HK-2 (cell line): ENCODE measurements around the gene EHBP1.

Experiments
- DNase-seq: peaks from one replicate; pipeline ENCODE4 v3.0.0-alpha.2; 2018; ENCODE audit not compliant: unreplicated experiment

The EHBP1 gene

DNA sequence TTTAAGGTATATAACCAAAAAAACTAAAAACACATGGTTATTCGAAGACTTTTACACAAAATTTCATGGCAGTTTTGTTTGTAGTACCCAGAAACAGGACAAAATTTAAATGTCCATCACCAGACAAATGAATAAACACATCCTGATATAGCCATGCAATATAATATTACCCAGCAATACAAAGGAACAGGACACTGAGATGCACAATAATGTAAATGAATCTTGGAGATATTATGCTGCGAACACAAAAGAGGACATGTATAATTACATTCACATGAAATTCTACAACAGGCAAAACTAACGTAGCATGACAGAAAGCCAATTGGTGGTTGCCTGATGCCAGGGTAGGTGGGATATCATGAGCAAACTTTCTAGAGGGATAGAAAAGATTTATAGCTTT is 252.7 kb downstream of the EHBP1 start:
- no peak for DNase-seq

DNA sequence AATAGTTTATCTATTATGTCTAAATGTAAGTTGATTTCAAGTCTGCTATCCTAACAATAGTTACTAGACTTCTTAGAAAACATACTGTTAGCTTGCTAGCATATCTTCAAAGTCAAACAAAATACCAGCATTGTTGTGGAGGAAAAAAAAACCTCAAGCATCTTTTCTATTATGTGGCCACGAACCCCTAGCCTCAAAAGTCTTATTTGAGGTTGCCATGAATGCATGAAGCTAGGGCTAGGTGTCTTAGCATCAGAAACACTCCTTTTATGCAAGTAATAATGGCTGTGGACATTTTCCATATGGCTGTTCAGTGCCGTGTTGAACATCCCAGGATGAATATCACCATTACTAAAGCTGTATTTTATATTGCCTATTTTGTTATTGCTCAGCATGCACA is 258.5 kb downstream of the EHBP1 start:
- no peak for DNase-seq

DNA sequence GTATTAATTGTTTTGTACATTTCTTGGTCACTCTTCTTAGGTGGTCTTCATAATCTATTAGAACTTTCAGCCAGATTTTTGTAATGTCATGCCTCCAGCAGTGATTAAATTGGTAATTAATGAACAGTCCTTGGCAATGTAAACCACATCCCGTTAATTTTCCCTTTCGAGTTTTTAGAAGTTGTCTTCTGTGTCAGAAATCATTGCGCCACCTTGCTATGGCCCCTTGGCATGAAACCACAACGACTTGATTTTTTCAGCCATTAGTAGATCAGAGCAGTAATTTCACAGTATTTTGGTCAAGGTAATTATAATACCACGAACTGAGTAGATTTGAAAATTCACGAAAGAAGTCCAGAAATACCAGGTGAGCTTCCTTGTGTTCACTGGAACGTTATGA is 259.2 kb downstream of the EHBP1 start:
- no peak for DNase-seq

DNA sequence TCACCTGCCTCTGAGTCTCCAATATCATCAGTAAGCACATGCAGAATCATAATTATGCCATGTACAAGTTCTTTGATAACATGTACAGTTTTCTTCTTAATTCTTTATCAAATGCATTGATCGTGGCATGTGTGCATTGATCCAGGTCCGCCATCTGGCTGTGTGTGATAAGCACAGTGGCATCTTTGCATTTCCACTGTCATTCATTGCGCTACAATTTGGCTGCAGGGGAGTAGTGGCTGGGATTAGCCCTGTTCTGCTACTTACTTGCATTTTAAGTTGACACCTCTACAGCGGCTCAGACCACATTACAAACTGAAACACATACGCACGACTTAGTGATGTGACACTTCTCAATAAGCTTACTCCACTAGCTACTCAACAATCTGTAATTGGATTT is 261.5 kb downstream of the EHBP1 start:
- DNase-seq = no peak

DNA sequence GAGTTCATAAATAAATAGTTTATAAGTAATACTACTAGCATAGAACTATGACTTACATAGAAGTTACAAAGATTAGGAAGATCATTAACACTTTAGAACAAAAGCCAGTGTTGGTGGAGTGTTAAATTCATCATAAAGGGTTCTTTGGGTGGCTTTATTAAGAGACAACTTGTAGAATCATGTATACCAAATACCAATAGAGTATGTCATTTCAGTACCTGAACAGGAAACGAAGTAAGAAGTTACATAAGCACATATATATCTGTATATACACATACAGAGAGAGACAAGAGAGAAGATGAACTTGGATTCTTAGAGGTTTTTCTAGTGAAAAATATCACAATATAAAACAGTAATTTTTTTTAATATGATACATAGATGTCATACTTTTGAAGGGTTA is 262.7 kb downstream of the EHBP1 start:
- DNase-seq = no peak

DNA sequence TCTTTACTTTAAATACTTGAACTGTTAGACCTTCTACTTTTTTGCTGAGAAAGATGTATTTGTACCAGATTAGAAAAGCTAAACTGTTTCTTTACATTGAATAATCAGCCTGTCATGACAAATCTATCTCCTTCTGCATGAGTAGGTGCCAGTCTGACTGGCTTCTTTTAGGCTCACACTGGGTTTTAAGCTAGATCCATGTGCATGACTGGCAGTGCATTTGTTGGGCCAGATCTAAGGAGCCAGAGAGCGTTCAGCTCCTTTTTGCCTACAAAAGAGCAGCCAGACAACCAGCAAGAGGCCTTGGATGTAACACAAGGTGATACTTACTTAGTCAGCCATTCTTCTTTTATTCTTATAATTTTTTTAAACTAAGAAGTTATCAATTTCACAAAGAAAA is 263.2 kb downstream of the EHBP1 start:
- DNase-seq = no peak

DNA sequence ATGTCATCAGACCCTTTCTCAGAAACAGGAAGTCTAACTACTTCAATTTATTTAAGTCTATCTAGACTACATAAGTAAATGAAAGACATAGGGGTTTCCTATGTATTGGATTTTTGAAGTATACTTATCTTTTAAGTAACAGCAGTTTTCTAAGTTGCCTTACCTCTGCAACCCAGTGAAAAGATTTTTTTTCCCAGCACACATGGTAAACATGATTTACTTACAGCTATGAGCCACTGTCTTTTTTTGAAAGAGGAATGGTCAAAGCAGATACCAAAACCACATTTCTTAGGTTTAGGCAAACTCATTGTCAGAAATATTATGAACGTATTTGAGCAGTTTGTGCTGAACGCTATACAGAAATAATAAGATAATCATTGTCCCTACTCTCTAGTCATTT is 266.4 kb downstream of the EHBP1 start:
- no peak for DNase-seq

DNA sequence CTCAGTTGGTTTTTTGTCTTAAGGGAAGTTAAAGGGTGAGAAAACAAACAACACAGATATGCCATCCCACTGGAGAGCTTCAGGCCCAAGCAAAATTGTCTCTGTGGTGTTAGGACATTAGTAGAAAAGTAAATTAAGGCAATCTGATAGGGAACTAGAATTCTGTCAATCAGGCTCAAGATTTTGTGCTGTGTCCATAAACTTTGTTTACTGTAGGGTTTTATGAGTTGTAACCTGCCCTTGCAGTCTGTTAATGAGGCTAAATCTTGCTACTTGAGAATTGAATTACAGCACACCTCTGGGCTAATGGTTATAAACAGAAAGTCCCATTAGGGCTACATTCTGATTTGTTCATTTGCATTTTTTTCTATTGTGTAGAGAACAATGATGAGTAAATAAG is 267.1 kb downstream of the EHBP1 start:
- DNase-seq = no peak

DNA sequence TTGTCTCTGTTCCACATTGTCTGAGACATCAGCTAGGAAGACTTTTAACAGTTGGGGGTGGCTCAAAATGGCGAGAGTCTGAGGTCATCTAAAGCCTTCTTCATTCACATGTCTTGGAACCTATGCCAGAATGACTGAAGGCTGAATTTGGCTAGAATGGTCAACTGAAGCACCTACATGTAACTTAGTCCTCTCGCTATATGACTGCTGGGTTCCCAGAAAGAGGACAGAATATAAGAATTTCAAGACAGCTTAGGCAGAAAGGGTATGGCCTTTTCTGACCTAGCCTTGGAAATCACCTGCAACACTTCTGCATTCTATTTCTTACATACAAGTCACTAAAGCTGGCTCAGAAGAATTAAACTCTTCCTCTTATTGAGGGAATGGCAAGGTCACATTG is 269.5 kb downstream of the EHBP1 start:
- no peak for DNase-seq

DNA sequence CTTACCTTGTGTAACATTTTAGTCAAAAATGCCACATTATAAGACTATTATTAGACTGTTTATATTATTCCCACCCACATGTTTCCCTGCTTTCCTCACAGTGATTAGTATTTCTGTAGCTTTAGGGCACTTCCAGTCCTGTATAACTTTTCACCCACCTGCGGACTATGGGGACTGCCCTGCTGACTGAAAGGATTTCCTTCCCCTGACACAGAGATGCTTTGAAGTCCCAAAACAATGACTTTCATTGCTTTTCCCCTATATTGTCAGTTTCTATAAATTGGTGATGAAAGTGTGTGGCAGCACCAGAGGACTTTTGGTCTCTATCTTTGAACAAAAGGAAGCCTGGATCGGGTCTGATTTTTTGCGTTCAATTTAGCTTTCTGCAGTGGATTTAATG is 286.1 kb downstream of the EHBP1 start:
- no peak for DNase-seq

DNA sequence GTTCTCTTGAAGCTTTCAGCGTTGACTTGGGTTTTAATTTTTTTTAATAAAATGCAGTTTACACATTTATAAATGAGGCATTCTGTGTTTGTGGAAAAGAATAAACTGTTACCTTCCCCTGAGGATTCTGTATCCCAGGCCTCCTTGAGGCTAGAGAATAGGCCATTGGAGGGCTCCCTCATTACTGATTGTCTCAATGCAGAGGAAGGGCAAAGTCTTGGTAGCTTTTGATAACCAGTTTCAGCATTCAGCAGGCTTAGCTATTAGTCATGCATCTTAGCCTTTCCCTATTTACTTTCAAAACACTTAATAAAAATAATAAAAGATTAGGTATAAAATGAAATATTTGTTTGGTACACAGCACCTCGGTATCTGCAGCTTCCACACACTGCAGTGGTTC is 287.0 kb downstream of the EHBP1 start:
- DNase-seq = no peak

DNA sequence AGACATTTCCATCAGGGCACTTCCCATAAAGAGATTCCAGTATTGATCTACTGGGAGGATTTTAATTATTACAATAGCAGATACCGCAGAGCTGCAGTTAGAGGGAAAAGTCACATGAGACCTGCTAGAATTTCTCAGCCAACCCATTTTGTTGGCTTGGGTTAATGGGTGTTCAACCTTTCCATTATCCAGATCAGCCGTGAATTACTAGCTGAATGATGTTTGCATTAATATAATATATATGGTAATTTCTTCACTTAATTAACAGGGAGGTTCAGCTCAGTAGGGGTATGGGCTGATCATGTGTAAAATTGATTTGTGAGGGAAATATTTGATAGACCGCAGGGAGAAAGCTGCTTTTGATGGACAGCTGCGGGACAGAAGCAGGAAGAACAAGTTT is 288.7 kb downstream of the EHBP1 start:
- DNase-seq = no peak

DNA sequence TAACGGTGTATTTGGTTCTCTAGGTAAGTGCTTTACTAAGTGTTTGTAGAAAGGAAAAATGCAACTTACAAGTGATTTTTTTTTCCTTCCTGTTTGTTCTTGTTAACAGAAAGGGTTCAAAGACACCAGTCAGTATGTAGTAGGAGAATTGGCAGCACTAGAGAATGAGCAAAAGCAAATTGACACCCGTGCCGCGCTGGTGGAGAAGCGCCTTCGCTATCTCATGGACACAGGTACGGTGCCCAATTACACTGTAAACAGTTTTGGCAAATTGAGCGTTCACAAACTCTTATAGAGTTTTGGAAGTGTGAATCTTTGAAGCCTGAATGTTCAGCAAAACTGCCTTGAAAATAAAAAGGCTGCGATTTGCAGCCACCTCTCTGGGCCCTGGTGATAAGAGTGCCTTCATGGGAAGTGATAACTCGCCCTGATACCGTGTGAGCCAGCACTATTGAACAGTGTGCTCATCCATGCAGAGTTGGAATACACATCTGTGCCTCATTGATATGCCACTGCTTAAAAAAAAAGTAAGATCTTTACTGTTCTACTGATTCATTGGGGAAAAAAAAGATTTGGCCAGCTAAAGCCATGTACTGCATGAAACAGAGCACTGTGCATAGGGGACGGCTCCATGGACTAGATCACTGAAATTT is 291.1 kb downstream of the EHBP1 start:
- DNase-seq = no peak

DNA sequence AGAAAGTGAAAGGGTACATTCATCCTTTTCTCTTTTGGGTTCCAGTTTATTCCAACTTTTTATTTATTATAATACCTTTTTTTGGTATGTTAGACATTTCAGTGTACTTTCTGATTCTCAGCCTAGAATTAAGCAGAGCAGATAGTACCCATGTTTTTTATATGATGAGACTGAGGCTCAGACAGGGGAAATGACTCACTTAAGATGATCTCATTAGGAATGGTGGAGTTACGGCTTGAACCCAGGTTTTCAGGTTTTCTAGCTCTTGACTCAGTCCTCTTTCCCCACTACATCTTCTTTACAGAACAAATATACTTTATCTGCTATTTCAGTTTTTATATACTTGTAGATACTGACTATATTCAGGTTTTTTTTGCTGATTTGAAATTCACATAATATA is 293.4 kb downstream of the EHBP1 start:
- no peak for DNase-seq

DNA sequence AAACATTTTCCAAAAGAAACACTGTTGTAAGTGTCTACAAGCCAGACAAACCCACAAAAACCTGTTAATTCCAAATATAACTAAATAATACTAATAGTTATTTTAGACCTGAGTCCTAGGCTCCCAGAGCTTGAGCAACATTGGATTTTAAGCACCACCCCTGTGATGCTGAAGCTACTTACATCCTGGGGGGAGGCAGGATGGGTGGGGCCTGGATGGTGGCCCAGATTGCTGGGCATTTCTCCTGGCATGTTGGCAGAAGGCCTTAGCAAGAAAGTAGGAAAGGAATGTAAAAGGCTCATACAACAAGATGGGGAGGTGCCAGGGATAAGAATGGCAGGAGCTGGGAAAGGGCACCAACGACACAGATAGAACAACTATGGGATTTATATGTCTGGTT is 294.4 kb downstream of the EHBP1 start:
- DNase-seq = no peak

DNA sequence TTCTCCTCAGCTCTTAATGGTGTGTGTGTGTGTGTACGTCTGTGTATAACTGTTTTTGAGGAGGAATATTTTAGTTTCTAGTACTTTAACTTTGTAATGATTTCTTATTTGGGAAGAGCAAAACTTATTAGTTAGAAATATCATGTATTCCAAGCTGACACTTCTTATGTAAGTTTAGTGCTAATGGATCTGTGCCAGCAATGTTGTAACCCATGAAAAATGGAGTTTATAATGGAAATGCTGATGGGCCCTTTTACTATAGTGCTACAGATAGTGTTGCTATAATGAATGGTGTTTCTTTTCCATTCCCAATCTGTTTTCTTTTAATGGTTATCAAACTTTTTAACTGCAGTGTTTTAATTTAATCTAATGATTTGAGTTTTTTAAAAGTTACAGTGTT is 295.3 kb downstream of the EHBP1 start:
- no peak for DNase-seq

DNA sequence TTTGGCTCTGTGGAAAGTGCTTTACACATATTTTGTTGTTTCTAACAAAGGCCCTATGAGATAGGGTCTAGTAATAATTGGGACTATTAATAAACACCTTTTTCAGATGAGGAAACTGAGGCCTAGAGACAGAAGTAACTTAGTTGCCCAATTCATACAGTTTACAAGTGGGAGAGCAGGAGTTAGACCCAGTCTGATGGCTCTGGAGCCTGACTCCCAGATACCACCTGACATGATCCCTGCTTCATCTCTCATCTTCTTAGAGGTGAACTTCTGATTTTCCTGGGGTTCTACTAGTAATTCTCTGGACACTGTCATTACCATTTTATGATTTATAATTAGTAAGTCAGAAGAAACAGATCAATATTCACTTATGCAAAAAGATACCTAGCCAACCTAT is 296.1 kb downstream of the EHBP1 start:
- DNase-seq = no peak

DNA sequence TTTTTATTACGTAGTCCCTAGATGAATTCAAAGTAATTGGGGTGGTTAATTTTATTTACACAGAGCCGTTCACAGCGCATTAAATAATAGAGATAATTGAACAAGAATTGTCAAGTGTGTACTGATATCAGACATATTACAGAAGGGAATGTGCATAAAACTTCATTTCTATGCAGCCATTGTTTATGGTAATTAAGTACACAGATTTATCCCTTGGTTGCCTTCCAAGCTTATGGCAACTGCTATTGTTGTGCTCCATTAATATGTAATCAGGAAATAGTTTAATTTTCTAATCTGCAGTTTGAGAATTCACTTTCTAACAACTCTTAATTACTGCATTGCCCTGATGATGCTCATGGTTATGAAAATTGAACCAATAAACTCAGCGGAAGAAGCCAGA is 297.8 kb downstream of the EHBP1 start:
- no peak for DNase-seq

DNA sequence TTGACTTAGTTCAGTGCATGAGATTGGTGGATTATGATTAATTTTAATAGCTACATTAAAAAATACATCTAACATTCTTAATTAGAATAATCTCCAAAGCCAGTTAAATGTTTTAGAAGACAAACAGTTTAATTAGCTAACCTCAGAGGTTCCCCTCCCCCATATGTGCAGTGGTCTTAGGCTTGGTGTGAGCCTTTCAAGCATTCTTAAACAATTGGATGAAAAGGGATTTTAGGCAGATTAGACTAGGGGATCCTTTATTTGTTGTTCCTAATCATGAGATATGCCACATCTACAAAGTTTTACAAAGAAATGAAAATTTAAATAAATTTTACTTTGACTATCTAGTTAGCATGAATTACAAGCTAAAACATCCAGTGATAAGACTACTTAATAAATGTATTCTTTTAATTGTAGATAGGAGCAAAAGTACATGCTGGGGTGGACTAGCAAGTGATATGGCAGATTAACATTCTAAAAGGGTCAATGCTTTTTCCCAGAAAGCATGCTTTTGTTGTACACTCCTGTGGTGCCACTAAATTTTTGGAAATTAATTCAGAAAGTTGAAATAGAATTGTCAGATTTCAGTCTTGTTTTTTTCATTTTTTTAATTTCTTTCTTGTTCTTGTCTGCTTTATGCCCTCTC is 302.4 kb downstream of the EHBP1 start:
- no peak for DNase-seq

DNA sequence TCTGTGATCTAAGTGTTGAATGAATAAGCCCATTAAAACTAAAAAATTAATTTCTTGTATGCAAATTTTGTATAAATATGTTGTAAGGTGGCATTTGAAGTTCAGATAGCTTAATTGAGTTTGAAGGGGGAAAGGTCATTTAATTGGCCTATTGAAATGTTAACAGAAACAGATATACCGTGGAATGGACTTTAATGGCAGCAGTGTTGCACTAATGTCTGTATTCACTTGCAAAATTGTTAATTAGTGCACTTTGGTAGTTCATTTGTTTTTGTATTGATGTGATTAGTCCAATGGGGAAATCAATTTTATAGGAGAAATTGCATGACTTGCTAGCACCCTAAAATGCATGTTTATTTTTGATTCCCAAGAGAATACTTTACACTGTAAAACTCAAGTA is 303.3 kb downstream of the EHBP1 start:
- DNase-seq = no peak

DNA sequence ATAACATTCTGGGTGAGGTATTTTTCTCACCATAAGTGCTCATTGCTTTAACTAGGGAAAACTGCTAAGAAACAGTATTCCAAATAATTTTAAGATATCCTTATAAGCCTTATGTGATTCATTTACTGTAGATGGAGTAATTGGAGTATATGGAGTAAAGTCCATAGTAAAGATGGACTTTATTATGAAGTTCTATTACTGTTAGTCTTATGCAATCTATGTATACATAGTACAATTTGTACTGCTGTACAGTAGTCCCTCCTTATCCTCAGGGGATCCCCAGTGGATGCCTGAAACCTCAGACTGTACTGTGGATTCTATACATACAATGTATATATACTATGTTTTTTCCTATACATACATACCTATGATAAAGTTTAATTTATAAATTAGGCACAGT is 304.0 kb downstream of the EHBP1 start:
- no peak for DNase-seq

DNA sequence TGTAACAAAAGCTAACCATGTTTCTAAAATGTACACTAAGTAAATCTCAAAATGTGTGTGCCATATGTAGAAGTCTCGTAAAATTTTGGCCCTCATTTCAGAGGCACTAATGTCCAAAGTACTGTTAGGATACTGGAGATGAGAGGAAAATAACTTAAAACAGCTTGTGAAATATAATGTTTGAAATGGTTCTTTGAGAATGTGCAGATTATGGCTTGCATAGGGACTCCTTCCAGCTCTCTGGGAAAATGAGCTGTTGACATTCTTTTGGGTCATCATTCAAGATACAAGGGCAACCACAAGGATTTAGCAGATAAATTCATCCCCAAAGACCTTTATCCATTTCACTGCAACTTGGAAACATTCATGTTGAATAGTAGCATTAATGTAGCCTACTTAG is 307.0 kb downstream of the EHBP1 start:
- DNase-seq = no peak

DNA sequence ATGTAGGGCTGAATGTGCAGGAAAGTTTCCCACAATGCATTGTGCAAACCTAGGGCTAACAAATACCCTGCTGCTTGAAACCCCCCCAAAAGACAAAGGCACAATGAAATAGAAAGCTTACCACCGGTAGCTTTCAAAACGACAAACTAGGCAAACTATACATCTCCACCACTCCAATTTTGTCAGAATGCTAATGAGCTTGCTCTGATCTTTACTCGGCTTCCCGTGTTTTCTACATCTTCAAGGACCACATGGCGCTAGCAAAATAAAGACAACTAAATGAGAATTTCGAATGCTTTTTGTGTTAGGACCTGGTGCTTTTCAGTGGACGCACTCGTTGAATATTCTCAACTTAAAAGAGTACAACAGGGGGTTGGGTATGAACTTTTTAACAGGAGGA is 307.9 kb downstream of the EHBP1 start:
- no peak for DNase-seq

DNA sequence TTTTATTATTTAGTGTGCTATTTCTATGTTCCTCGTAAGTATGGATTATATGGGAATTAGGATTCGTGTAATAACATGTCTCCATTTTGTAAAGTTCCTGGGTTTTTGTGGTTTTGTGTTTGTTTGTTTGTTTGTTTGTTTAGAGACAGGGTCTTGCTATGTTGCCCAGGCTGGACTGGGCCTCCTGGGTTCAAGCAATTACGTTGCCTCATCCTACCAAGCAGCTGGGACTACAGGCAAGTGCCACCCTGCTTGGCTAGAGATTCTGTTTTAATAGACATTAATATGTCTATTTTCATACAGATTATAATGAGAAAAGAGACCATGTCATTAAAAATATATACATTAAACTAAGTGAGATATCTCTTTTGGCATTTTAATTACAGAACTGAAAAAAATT is 309.9 kb downstream of the EHBP1 start:
- DNase-seq = no peak
